HEK293 (cell line): Measurements from ENCODE around the gene SIN3A.

Experiments used
- BCL6B ChIP-seq: fragments of 450-650 bp; formaldehyde crosslinking; IDR thresholded peaks from 2 replicates; pipeline ENCODE4 v1.5.1; 2017; ENCODE audit warnings: missing biosample characterization, missing genetic modification characterization
- FEZF1 ChIP-seq: fragments of 450-650 bp; formaldehyde crosslinking; IDR thresholded peaks from 2 replicates; pipeline ENCODE4 v1.5.1; 2016; ENCODE audit warnings: missing biosample characterization, missing genetic modification characterization
- HOXD13 ChIP-seq: sonication (generic); formaldehyde crosslinking; IDR thresholded peaks from 2 replicates; pipeline ENCODE4 v1.8.0; 2022; ENCODE audit warnings: missing genetic modification reagents, borderline replicate concordance
- PRDM6 ChIP-seq: fragments of 450-650 bp; formaldehyde crosslinking; IDR thresholded peaks from 2 replicates; pipeline ENCODE4 v1.5.1; 2017; ENCODE audit warnings: missing biosample characterization, missing genetic modification characterization
- SCRT1 ChIP-seq: fragments of 450-650 bp; formaldehyde crosslinking; IDR thresholded peaks from 2 replicates; pipeline ENCODE4 v1.5.1; 2016; ENCODE audit warnings: missing biosample characterization, missing genetic modification characterization, borderline replicate concordance
- SETDB1 ChIP-seq: IDR thresholded peaks from one replicate; pipeline ENCODE4 v1.6.1; 2017; ENCODE audit warnings: mild to moderate bottlenecking, low read length, moderate library complexity, mixed read lengths; ENCODE audit not compliant: insufficient read length
- ZBTB6 ChIP-seq: fragments of 450-650 bp; formaldehyde crosslinking; IDR thresholded peaks from 2 replicates; pipeline ENCODE4 v1.5.1; 2017; ENCODE audit warnings: missing biosample characterization, missing genetic modification characterization
- ZBTB7A ChIP-seq: fragments of 450-650 bp; formaldehyde crosslinking; IDR thresholded peaks from 2 replicates; pipeline ENCODE4 v1.5.1; 2016; ENCODE audit warnings: low read depth, missing biosample characterization, missing genetic modification characterization
- ZNF121 ChIP-seq: fragments of 450-650 bp; formaldehyde crosslinking; IDR thresholded peaks from 2 replicates; pipeline ENCODE4 v1.5.1; 2016; ENCODE audit warnings: missing biosample characterization, missing genetic modification characterization
- ZNF155 ChIP-seq: fragments of 450-650 bp; formaldehyde crosslinking; IDR thresholded peaks from 2 replicates; pipeline ENCODE4 v1.5.1; 2016; ENCODE audit warnings: missing biosample characterization, missing genetic modification characterization
- ZNF19 ChIP-seq: fragments of 450-650 bp; formaldehyde crosslinking; IDR thresholded peaks from 2 replicates; pipeline ENCODE4; 2016; ENCODE audit warnings: missing biosample characterization, missing genetic modification characterization, low read depth
- ZNF221 ChIP-seq: fragments of 450-650 bp; formaldehyde crosslinking; IDR thresholded peaks from 2 replicates; pipeline ENCODE4 v1.5.1; 2017; ENCODE audit warnings: missing biosample characterization, missing genetic modification characterization, borderline replicate concordance
- ZNF266 ChIP-seq: fragments of 450-650 bp; formaldehyde crosslinking; IDR thresholded peaks from 2 replicates; pipeline ENCODE4 v1.5.1; 2016; ENCODE audit warnings: missing biosample characterization, missing genetic modification characterization, low read depth
- ZNF280C ChIP-seq: fragments of 450-650 bp; formaldehyde crosslinking; IDR thresholded peaks from 2 replicates; pipeline ENCODE4 v1.5.1; 2016; ENCODE audit warnings: missing biosample characterization, missing genetic modification characterization
- ZNF501 ChIP-seq: fragments of 450-650 bp; formaldehyde crosslinking; IDR thresholded peaks from 2 replicates; pipeline ENCODE4 v1.5.1; 2016; ENCODE audit warnings: missing biosample characterization, missing genetic modification characterization
- ZNF544 ChIP-seq: fragments of 450-650 bp; formaldehyde crosslinking; IDR thresholded peaks from 2 replicates; pipeline ENCODE4 v1.5.0; 2017; ENCODE audit warnings: missing biosample characterization, missing genetic modification characterization
- ZNF639 ChIP-seq: fragments of 450-650 bp; formaldehyde crosslinking; IDR thresholded peaks from 2 replicates; pipeline ENCODE4 v1.5.1; 2016; ENCODE audit warnings: missing biosample characterization, missing genetic modification characterization
- ZNF658 ChIP-seq: fragments of 450-650 bp; formaldehyde crosslinking; IDR thresholded peaks from 2 replicates; pipeline ENCODE4; 2016; ENCODE audit warnings: missing biosample characterization, missing genetic modification characterization
- ZNF777 ChIP-seq: fragments of 450-650 bp; formaldehyde crosslinking; IDR thresholded peaks from 2 replicates; pipeline ENCODE4 v1.5.1; 2017; ENCODE audit warnings: missing biosample characterization, missing genetic modification characterization, borderline replicate concordance
- TF ChIP-seq, protein P1 (sequence below): fragments of 450-650 bp; formaldehyde crosslinking; IDR thresholded peaks from 2 replicates; pipeline ENCODE4 v1.5.1; 2016; ENCODE audit warnings: missing biosample characterization, missing genetic modification characterization
- TF ChIP-seq, protein P2 (sequence below): fragments of 450-650 bp; formaldehyde crosslinking; IDR thresholded peaks from 2 replicates; pipeline ENCODE4 v1.5.1; 2016; ENCODE audit warnings: missing biosample characterization, missing genetic modification characterization
- TF ChIP-seq, protein P3 (sequence below): fragments of 450-650 bp; formaldehyde crosslinking; IDR thresholded peaks from 2 replicates; pipeline ENCODE4 v1.5.1; 2016; ENCODE audit warnings: missing biosample characterization, missing genetic modification characterization, borderline replicate concordance

Gene SIN3A

DNA sequence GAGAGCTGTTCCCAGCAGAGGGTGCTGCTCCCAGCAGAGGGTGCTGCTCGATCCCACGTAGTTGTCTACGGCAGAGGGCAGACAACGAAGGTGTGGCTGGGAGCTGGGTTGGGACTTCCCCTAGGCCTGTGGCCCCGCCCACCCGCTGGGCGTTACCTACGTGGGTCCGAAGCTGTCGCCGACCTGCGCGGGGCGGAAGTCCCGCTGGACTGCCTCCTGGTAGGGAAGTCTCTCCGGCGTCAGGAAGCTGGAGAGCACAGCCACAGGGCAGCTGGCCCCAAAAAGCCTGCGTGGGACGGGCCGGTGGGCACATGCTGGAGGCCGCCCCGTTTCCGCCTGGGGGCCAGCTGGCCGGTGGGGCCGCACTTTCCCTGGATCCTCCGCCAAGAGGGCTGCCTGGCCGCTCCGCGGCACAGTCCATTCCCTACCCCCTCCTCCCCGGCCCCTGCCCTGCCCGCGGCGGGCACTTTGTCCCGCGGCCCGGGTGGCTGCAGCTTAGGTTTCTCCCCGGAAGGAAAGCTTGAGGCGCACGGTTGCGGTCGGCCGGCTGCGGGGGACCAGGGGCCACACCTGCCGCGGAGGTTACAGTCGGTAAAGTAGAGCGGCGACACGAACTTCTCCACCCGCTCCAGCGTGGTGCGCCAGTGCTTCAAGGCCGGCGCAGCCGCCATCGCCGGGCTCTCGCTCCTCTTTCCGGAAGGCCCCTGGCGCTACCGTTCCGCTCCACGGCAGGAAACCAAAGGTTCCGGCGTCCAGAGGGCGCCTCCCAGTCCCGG is 83.4 kb downstream of the SIN3A start, which contains the start of gene MAN2C1 (continued):
- TF ChIP-seq PRDM6 (tag by site-specific recombination) (no peak), ZNF221 (0 out of 2 replicates have a peak, but pooled peaks have one; percentile 85), ZBTB7A (tag by site-specific recombination) (peak; percentile 98), ZNF501 (peak; percentile 99), ZNF121 (tag by site-specific recombination) (no peak; the same call in 1 of the 2 replicates), ZNF280C (tag by site-specific recombination) (no peak), ZNF155 (no peak), ZNF19 (no peak), SETDB1 (no peak), ZNF266 (tag by site-specific recombination) (0 out of 2 replicates have a peak, but pooled peaks have one; percentile 20), ZNF777 (tag by site-specific recombination) (peak; percentile 66; the same call in 1 of the 2 replicates), ZNF639 (tag by site-specific recombination) (peak; percentile 98), BCL6B (tag by site-specific recombination) (no peak), FEZF1 (peak; percentile 55), ZNF658 (no peak), ZBTB6 (tag by site-specific recombination) (peak; percentile 82), ZNF544 (no peak), SCRT1 (tag by site-specific recombination) (0 out of 2 replicates have a peak, but pooled peaks have one; percentile 33), HOXD13 (no peak)
- TF ChIP-seq, protein P1, sequence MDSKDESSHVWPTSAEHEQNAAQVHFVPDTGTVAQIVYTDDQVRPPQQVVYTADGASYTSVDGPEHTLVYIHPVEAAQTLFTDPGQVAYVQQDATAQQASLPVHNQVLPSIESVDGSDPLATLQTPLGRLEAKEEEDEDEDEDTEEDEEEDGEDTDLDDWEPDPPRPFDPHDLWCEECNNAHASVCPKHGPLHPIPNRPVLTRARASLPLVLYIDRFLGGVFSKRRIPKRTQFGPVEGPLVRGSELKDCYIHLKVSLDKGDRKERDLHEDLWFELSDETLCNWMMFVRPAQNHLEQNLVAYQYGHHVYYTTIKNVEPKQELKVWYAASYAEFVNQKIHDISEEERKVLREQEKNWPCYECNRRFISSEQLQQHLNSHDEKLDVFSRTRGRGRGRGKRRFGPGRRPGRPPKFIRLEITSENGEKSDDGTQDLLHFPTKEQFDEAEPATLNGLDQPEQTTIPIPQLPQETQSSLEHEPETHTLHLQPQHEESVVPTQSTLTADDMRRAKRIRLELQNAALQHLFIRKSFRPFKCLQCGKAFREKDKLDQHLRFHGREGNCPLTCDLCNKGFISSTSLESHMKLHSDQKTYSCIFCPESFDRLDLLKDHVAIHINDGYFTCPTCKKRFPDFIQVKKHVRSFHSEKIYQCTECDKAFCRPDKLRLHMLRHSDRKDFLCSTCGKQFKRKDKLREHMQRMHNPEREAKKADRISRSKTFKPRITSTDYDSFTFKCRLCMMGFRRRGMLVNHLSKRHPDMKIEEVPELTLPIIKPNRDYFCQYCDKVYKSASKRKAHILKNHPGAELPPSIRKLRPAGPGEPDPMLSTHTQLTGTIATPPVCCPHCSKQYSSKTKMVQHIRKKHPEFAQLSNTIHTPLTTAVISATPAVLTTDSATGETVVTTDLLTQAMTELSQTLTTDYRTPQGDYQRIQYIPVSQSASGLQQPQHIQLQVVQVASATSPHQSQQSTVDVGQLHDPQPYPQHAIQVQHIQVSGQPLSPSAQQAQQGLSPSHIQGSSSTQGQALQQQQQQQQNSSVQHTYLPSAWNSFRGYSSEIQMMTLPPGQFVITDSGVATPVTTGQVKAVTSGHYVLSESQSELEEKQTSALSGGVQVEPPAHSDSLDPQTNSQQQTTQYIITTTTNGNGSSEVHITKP (tag by site-specific recombination), result peak; percentile 97
- TF ChIP-seq, protein P2, sequence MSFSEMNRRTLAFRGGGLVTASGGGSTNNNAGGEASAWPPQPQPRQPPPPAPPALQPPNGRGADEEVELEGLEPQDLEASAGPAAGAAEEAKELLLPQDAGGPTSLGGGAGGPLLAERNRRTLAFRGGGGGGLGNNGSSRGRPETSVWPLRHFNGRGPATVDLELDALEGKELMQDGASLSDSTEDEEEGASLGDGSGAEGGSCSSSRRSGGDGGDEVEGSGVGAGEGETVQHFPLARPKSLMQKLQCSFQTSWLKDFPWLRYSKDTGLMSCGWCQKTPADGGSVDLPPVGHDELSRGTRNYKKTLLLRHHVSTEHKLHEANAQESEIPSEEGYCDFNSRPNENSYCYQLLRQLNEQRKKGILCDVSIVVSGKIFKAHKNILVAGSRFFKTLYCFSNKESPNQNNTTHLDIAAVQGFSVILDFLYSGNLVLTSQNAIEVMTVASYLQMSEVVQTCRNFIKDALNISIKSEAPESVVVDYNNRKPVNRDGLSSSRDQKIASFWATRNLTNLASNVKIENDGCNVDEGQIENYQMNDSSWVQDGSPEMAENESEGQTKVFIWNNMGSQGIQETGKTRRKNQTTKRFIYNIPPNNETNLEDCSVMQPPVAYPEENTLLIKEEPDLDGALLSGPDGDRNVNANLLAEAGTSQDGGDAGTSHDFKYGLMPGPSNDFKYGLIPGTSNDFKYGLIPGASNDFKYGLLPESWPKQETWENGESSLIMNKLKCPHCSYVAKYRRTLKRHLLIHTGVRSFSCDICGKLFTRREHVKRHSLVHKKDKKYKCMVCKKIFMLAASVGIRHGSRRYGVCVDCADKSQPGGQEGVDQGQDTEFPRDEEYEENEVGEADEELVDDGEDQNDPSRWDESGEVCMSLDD, result peak; percentile 87
- TF ChIP-seq, protein P3, sequence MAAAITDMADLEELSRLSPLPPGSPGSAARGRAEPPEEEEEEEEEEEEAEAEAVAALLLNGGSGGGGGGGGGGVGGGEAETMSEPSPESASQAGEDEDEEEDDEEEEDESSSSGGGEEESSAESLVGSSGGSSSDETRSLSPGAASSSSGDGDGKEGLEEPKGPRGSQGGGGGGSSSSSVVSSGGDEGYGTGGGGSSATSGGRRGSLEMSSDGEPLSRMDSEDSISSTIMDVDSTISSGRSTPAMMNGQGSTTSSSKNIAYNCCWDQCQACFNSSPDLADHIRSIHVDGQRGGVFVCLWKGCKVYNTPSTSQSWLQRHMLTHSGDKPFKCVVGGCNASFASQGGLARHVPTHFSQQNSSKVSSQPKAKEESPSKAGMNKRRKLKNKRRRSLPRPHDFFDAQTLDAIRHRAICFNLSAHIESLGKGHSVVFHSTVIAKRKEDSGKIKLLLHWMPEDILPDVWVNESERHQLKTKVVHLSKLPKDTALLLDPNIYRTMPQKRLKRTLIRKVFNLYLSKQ (tag by site-specific recombination), result peak; percentile 25; the same call in 1 of the 2 replicates
